ENCODE measurements around the gene MISP. TPM values are rescaled to one million over a fixed set of nuclear protein-coding genes. Genes with fewer than 3 reads are reported as not detected.

MISP gene
- total and polyA plus RNA-seq, 2 of the 4 experiments (the other 2 are of a cell fraction) = not detected

- Histone ChIP-seq H3K79me1 (ENCODE audit: low read depth in 1 of 2, low read length in 2 of 2) (no peaks in the 10 kb centered on the region), H3K9me3 (ENCODE audit: control insufficient read depth, insufficient read depth, low read length) (no peaks in the 10 kb centered on the region), H3K9me1 (ENCODE audit: insufficient read depth, low read length) (no peaks in the 10 kb centered on the region), H2BK120ac (ENCODE audit: low read depth, low read length) (no peak overlapping the region), H3K14ac (replicated peaks; ENCODE audit: low read depth, low read length) (no peak overlapping the region), H2AK5ac (ENCODE audit: low read depth, low read length) (no peak overlapping the region), H3K4me3 (ENCODE audit: insufficient read depth, low read depth, low read length) (peak overlapping the region; percentile 95), H3K4me2 (ENCODE audit: low read depth, low read length) (peak overlapping the region; percentile 68), H3K27ac (ENCODE audit: insufficient read depth, low read length) (no peak overlapping the region; the same call in 1 of the 2 replicates), H2AK9ac (replicated peaks; ENCODE audit: low read depth, low read length, poor library complexity) (peak overlapping the region; percentile 65), H2BK15ac (ENCODE audit: low read depth, low read length) (no peak overlapping the region), H4K5ac (ENCODE audit: low read depth, low read length) (no peak overlapping the region), H4K8ac (ENCODE audit: low read depth in 2 of 2, low read length in 2 of 2) (no peak overlapping the region), H3K18ac (ENCODE audit: low read depth, low read length) (no peak overlapping the region), H3K27me3 (ENCODE audit: control insufficient read depth, insufficient read depth, low read length) (no peaks in the 10 kb centered on the region; the same call in 1 of the 2 replicates), H2BK20ac (ENCODE audit: low read depth, low read length) (no peak overlapping the region), H3K4ac (ENCODE audit: low read depth, low read length) (no peak overlapping the region), H4K91ac (ENCODE audit: insufficient read depth, low read depth, low read length) (no peak overlapping the region), H3K23ac (ENCODE audit: low read depth, low read length) (no peak overlapping the region), H2BK5ac (ENCODE audit: low read depth, low read length, poor library complexity, severe bottlenecking) (no peak overlapping the region), H4K20me1 (ENCODE audit: insufficient read depth, low read length) (no peaks in the 10 kb centered on the region; the same call in 1 of the 2 replicates), H2AFZ (replicated peaks; ENCODE audit: low read length, poor library complexity) (peak overlapping the region; percentile 70), H3K36me3 (ENCODE audit: control insufficient read depth, insufficient read depth, low read length) (no peaks in the 10 kb centered on the region), H3K56ac (ENCODE audit: extremely low read depth, insufficient read depth, low read length) (no peak overlapping the region), H3K4me1 (ENCODE audit: control insufficient read depth, insufficient read depth, low read length) (peaks cover 8% of the 10 kb centered on the region; the same call in 1 of the 2 replicates), H3K9ac (ENCODE audit: low read depth, low read length) (peak overlapping the region; percentile 70)
- no TSS peak for BruUV-seq (replicated peaks)
- ChIA-PET POLR2A (ENCODE audit: unreplicated experiment) (no interaction called here), CTCF (no interaction called here)
- DNase-seq (no peak), ATAC-seq (ENCODE audit: low read depth) (peak; percentile 41)
- intact Hi-C loops (cut with micrococcal nuclease) = no loop called here
- in situ Hi-C loops (cut with MboI; ENCODE audit: low sequenced_read_pairs) = no loop called here
- WGBS, 2 experiments (ENCODE audit: extremely low coverage in 2 of 2, insufficient read length in 1 of 2) = 1% methylated on average over 37 of the region's 78 CpGs; no CpG with 5 or more reads in 1 of the 2 experiments
- dilution Hi-C loops (cut with HindIII; ENCODE audit: low sequenced_read_pairs, unreplicated experiment) = no loop called here
- TF ChIP-seq MAZ (IDR thresholded peaks at IDR 0.05; ENCODE audit: borderline replicate concordance, low read depth, low read length) (peak; percentile 69; the same call in 1 of the 2 replicates), ELK1 (IDR thresholded peaks at IDR 0.05; ENCODE audit: borderline replicate concordance, low read depth, low read length) (no peak)
These were observed 41.5 kb upstream of the MISP start for GRCh38 chr19:709196-709964.
